Activated naive CD4-positive, alpha-beta T cell treated with anti-CD3 and anti-CD28 coated beads for 36 hours (primary cell): ENCODE measurements around the gene LDB2. TPM values are rescaled to one million over a fixed set of nuclear protein-coding genes. Genes with fewer than 3 reads are reported as not detected.

ENCODE experiments used
- CTCF ChIA-PET: fragments of 350-600 bp; sonication (Branson Sonifier 250); formaldehyde crosslinking; loops from one replicate; lab custom pipeline; 2021; ENCODE audit warnings: antibody characterized with exemption; lab: Charles Lee
- DNase-seq: peaks from one replicate; pipeline ENCODE4 v3.0.0-alpha.2; 2020
- H3K27ac Mint-ChIP-seq: one replicate; pipeline ENCODE4 v1.8.0; 2021; ENCODE audit warnings: mild to moderate bottlenecking, mixed read lengths
- H3K27me3 Mint-ChIP-seq: one replicate; pipeline ENCODE4 v1.8.0; 2021; ENCODE audit warnings: low read depth, mixed read lengths
- H3K36me3 Mint-ChIP-seq: one replicate; pipeline ENCODE4 v1.8.0; 2021; ENCODE audit warnings: low read depth, mixed read lengths
- H3K4me1 Mint-ChIP-seq: one replicate; pipeline ENCODE4 v1.8.0; 2021; ENCODE audit warnings: low read depth, mixed read lengths
- H3K4me3 Mint-ChIP-seq: one replicate; pipeline ENCODE4 v1.8.0; 2021; ENCODE audit warnings: mild to moderate bottlenecking, moderate library complexity, mixed read lengths
- H3K9me3 Mint-ChIP-seq: one replicate; pipeline ENCODE4 v1.8.0; 2021; ENCODE audit warnings: mixed read lengths
- intact Hi-C: fragments of 100-400 bp; cut with micrococcal nuclease; formaldehyde crosslinking; loops from one replicate; pipeline ENCODE4 v1.15.1; 2023
- total RNA-seq, 2 experiments: library from RNA; stranded (reverse); gene quantifications; one replicate each; pipeline ENCODE4 v1.2.3, GENCODE V29; 2021

LDB2 gene
- total RNA-seq, 2 experiments from 2014 or later: not detected

GRCh38 chr4:16779028-16779675 is 119.3 kb downstream of the LDB2 start:
- no peaks in the 10 kb centered on the region for H3K36me3 Mint-ChIP-seq
- intact Hi-C loops: no loop called here
- DNase-seq: no peak
- no peak overlapping the region for H3K27ac Mint-ChIP-seq
- H3K4me1 Mint-ChIP-seq: no peaks in the 10 kb centered on the region
- H3K9me3 Mint-ChIP-seq: no peaks in the 10 kb centered on the region
- CTCF ChIA-PET: no interaction called here
- no peaks in the 10 kb centered on the region for H3K27me3 Mint-ChIP-seq
- no peak overlapping the region for H3K4me3 Mint-ChIP-seq

GRCh38 chr4:16777726-16778125 is 120.7 kb downstream of the LDB2 start:
- no peaks in the 10 kb centered on the region for H3K36me3 Mint-ChIP-seq
- no peak for DNase-seq
- H3K9me3 Mint-ChIP-seq: no peaks in the 10 kb centered on the region
- no peak overlapping the region for H3K27ac Mint-ChIP-seq
- CTCF ChIA-PET: no interaction called here
- no peak overlapping the region for H3K4me3 Mint-ChIP-seq
- no peaks in the 10 kb centered on the region for H3K4me1 Mint-ChIP-seq
- H3K27me3 Mint-ChIP-seq: peaks cover 2% of the 10 kb centered on the region
- intact Hi-C loops: no loop called here

GRCh38 chr4:16775411-16776154 is 122.9 kb downstream of the LDB2 start:
- no peaks in the 10 kb centered on the region for H3K36me3 Mint-ChIP-seq
- peaks cover 6% of the 10 kb centered on the region for H3K27me3 Mint-ChIP-seq
- H3K27ac Mint-ChIP-seq: no peak overlapping the region
- DNase-seq: no peak
- no peaks in the 10 kb centered on the region for H3K4me1 Mint-ChIP-seq
- H3K4me3 Mint-ChIP-seq: no peak overlapping the region
- intact Hi-C loops: no loop called here
- H3K9me3 Mint-ChIP-seq: no peaks in the 10 kb centered on the region
- CTCF ChIA-PET: no interaction called here

GRCh38 chr4:16772366-16772850 is 126.0 kb downstream of the LDB2 start:
- Mint-ChIP-seq H3K4me1 (no peaks in the 10 kb centered on the region), H3K4me3 (no peak overlapping the region), H3K27me3 (peaks cover 6% of the 10 kb centered on the region), H3K9me3 (no peaks in the 10 kb centered on the region), H3K36me3 (no peaks in the 10 kb centered on the region), H3K27ac (no peak overlapping the region)
- DNase-seq: no peak
- intact Hi-C loops: no loop called here
- CTCF ChIA-PET: no interaction called here

- DNase-seq: no peak
- H3K27ac Mint-ChIP-seq: no peak overlapping the region
- no peaks in the 10 kb centered on the region for H3K9me3 Mint-ChIP-seq
- peaks cover 6% of the 10 kb centered on the region for H3K27me3 Mint-ChIP-seq
- intact Hi-C loops: no loop called here
- no peaks in the 10 kb centered on the region for H3K36me3 Mint-ChIP-seq
- H3K4me1 Mint-ChIP-seq: no peaks in the 10 kb centered on the region
- CTCF ChIA-PET: interaction anchor here (0.6 kb wide), 1 partner anchor 1114 kb away, joined by 3 read pairs; no protein-coding TSS in a partner anchor
- H3K4me3 Mint-ChIP-seq: no peak overlapping the region
Observed at GRCh38 chr4:16770710-16771285, 127.6 kb downstream of the LDB2 start.

GRCh38 chr4:16767861-16768260 is 130.6 kb downstream of the LDB2 start:
- Mint-ChIP-seq H3K4me3 (no peak overlapping the region), H3K9me3 (no peaks in the 10 kb centered on the region), H3K27me3 (peaks cover 4% of the 10 kb centered on the region), H3K27ac (no peak overlapping the region), H3K4me1 (no peaks in the 10 kb centered on the region), H3K36me3 (no peaks in the 10 kb centered on the region)
- CTCF ChIA-PET: no interaction called here
- DNase-seq: no peak
- intact Hi-C loops: no loop called here

GRCh38 chr4:16767251-16767650 is 131.2 kb downstream of the LDB2 start:
- Mint-ChIP-seq H3K4me1 (no peaks in the 10 kb centered on the region), H3K4me3 (no peak overlapping the region), H3K27me3 (peaks cover 4% of the 10 kb centered on the region), H3K36me3 (no peaks in the 10 kb centered on the region), H3K9me3 (no peaks in the 10 kb centered on the region), H3K27ac (no peak overlapping the region)
- no peak for DNase-seq
- CTCF ChIA-PET: no interaction called here
- intact Hi-C loops: no loop called here

GRCh38 chr4:16765546-16765945 is 132.9 kb downstream of the LDB2 start:
- no peak for DNase-seq
- Mint-ChIP-seq H3K4me3 (no peak overlapping the region), H3K27me3 (peaks cover under 1% of the 10 kb centered on the region), H3K27ac (no peak overlapping the region), H3K4me1 (no peaks in the 10 kb centered on the region), H3K9me3 (no peaks in the 10 kb centered on the region), H3K36me3 (no peaks in the 10 kb centered on the region)
- intact Hi-C loops: no loop called here
- CTCF ChIA-PET: no interaction called here

GRCh38 chr4:16764622-16765021 is 133.8 kb downstream of the LDB2 start:
- no peak overlapping the region for H3K4me3 Mint-ChIP-seq
- no peak overlapping the region for H3K27ac Mint-ChIP-seq
- H3K36me3 Mint-ChIP-seq: no peaks in the 10 kb centered on the region
- no peaks in the 10 kb centered on the region for H3K9me3 Mint-ChIP-seq
- intact Hi-C loops: no loop called here
- H3K4me1 Mint-ChIP-seq: no peaks in the 10 kb centered on the region
- no peaks in the 10 kb centered on the region for H3K27me3 Mint-ChIP-seq
- DNase-seq: no peak
- CTCF ChIA-PET: interaction anchor here (0.7 to 1.5 kb wide), 2 partner anchors 152 to 176 kb away, joined by 3 read pairs; no protein-coding TSS in a partner anchor

- H3K4me1 Mint-ChIP-seq: no peaks in the 10 kb centered on the region
- no peaks in the 10 kb centered on the region for H3K36me3 Mint-ChIP-seq
Observed at GRCh38 chr4:16760617-16761363, 137.7 kb downstream of the LDB2 start.

GRCh38 chr4:16759931-16760582 is 138.4 kb downstream of the LDB2 start:
- Mint-ChIP-seq H3K4me1 (no peaks in the 10 kb centered on the region), H3K27me3 (no peaks in the 10 kb centered on the region), H3K27ac (no peak overlapping the region), H3K9me3 (no peaks in the 10 kb centered on the region), H3K4me3 (no peak overlapping the region), H3K36me3 (no peaks in the 10 kb centered on the region)
- intact Hi-C loops: no loop called here
- CTCF ChIA-PET: interaction anchor here (0.8 kb wide), 1 partner anchor 140 kb away, joined by 4 read pairs; no protein-coding TSS in a partner anchor
- no peak for DNase-seq

More at GRCh38 chr4:16760617-16761363, 137.7 kb downstream of the LDB2 start:
- Mint-ChIP-seq H3K27ac (no peak overlapping the region), H3K27me3 (no peaks in the 10 kb centered on the region), H3K4me3 (no peak overlapping the region), H3K9me3 (no peaks in the 10 kb centered on the region)
- intact Hi-C loops: no loop called here
- CTCF ChIA-PET: no interaction called here
- no peak for DNase-seq

GRCh38 chr4:16758816-16759215 is 139.6 kb downstream of the LDB2 start:
- Mint-ChIP-seq H3K27me3 (no peaks in the 10 kb centered on the region), H3K27ac (no peak overlapping the region), H3K9me3 (no peaks in the 10 kb centered on the region), H3K4me1 (no peaks in the 10 kb centered on the region), H3K4me3 (no peak overlapping the region), H3K36me3 (no peaks in the 10 kb centered on the region)
- DNase-seq: no peak
- intact Hi-C loops: no loop called here
- CTCF ChIA-PET: no interaction called here
